Measurements from ENCODE around the gene ACOXL.

- TF ChIP-seq MAX (IDR thresholded peaks at IDR 0.05; ENCODE audit: insufficient read depth, insufficient read length) (no peak), CTCF (IDR thresholded peaks at IDR 0.05; ENCODE audit: extremely low read depth in 1 of 2, insufficient read depth in 1 of 2, low read depth in 1 of 2, low read length in 2 of 2) (no peak), FOS (IDR thresholded peaks at IDR 0.05; ENCODE audit: borderline replicate concordance, insufficient read depth, low read length) (no peak), POLR2AphosphoS5 (IDR thresholded peaks at IDR 0.05; ENCODE audit: insufficient read depth, low read depth, low read length) (no peak), EZH2 (IDR thresholded peaks at IDR 0.05; ENCODE audit: borderline replicate concordance, low read depth, low read length, severe bottlenecking) (no peak), MYC (IDR thresholded peaks at IDR 0.05; ENCODE audit: low read depth, low read length) (no peak), POLR2A (IDR thresholded peaks at IDR 0.05; ENCODE audit: low read depth, low read length) (no peak), JUN (IDR thresholded peaks at IDR 0.05; ENCODE audit: borderline replicate concordance, insufficient read depth, insufficient read length, low read depth) (no peak)
Measured at GRCh38 chr2:110863726-110864125, 131.4 kb downstream of the ACOXL start.
